ENCODE measurements around the gene EPHA7.
A peak's percentile ranks its signal among the peaks of the same experiment; 100 is the strongest.

The EPHA7 gene

DNA sequence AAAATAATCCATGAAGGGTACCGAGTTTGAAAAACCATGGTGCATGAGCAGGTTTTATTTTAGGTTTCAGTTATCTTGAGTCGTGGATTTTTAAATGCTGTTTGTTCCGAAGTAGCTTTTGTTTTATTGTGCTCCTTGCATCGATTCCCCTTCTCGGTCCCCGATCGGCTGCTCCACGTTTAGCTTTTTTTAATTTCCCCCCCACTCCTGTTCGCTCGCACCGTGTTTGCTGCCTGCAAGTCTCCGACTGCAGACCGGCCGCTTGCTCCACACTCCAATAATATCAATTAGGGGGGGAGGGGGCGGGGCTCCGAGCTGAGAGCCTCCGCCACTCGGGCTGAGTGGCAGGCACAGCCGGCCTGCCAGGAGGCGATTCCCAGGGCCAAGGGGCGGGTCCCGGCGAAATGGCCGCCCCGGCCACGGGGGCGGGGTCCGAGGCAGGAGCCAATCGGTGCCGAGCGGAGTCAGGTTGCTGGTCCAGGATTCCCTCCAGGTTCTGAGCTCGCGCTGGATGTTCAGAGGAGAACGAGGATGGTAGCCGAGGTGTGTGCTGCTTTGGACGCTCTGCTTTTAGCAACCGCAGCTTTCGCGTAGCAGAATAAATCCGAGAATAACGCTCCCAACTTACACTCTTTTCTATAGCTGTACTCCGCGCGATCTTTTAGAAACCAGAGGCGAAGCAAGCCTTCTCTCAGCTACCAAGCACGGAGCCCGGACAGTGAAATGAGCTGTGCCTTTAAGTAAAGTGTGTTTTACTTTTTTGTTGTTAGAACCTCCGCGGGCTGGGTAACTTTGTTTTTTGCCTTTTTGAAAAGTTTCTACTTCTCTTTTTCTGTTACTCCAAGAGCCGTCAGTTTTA is at the start of gene EPHA7:
Gene EPHA7, minus strand, starts transcription at position 256 of the 859 bp plus-strand sequence. Its CDS starts 218 bp downstream, at position 38.
- peak; percentile 92 for DNase-seq (ENCODE audit: low read depth, low spot score)

DNA sequence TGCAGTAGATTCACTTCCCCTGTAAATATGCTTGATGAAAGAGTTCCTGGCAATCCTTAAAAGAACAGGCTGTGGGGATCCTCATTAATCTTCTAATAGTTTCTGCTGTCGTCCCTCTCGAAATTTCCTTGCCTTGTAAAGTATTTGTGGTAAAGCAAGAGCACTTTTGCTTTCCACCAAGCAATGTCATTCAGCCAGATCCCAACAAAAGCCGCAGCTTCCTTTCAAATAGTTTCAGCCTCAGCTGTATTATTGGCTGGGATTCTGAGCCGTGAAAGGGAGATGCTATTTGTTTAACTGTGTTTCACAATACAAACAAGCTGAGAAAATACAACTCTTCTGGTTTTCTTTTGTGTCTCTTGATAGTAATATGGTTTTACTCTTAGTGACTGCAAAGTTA is 48.9 kb upstream of the EPHA7 start:
- DNase-seq (ENCODE audit: low read depth, low spot score) = peak; percentile 12

DNA sequence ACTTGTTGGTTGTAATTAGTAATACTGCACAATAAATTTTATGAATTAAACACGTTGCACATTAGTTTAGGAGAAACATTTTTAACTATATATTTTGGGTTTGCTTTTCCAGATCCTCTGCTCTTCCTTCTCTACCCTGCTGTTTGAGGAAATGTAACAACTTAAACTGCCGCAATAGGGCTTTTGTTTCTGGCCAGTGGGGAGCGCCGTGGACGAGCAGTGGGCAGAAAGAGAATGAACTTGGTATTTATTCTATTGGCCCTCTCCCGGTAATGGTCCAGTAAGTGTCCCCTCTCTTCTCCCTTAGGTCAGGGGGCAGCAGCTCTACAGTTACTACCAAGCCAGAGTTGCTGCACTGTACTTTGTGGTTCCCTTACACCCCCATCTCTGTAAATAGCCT is 35.2 kb upstream of the EPHA7 start:
- DNase-seq (ENCODE audit: low read depth, low spot score) = peak; percentile 23

DNA sequence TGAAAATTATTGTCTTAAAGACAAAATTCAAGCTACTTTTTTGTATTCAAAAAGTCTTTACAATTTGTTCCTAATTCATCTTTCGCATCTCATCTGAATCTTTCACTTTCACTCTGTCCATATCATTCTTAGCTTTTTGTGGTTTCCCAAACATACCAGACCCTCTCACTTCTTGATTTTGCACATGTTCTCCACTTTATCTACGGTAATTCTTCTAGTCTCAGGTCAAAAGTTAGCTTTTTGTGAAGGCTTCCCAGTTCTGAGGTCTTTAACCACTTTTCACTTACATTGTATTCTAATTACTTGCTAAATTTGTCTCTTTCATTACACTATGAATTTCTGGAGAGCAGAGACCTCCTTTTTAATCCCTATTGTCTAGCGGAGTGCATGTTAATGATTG is 34.6 kb upstream of the EPHA7 start:
- no peak for DNase-seq (ENCODE audit: low read depth, low spot score)

DNA sequence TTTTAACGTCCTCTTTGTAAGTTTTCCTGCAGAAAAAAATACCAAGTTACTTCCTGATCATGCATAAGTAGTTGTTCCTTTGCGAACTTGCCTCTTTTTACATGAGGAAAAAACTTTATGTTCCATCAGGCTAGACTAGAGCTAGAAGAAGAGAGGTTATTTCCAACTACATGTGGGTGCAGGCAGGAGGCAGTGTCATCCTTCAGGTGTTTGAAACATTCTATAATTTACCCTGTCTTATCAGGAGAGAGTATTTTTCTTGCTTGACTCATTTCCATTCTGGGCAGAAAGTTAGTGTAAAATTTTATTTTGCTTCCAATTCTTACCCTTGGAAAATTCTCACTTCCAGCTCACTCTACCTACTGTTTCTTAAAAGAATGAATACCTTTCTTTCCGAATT is 28.5 kb upstream of the EPHA7 start:
- no peak for DNase-seq (ENCODE audit: low read depth, low spot score)

DNA sequence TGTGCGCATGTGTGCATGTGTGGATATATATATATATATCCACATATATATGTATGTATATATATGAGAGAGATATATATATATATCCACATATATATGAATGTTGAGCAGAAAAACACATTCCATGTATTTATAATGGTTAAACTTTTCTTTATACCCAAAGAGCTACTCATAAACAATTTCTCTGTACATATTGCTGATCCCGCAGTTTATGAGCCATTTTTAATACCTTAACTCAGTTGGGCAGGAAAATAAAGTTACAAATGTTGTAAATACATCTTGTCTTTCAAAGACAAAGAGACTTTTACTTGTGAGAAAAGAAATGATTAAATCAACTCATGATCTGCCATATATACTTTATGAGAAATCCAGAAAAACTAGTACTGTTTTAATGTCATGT is 18.1 kb upstream of the EPHA7 start:
- DNase-seq (ENCODE audit: low read depth, low spot score) = no peak

DNA sequence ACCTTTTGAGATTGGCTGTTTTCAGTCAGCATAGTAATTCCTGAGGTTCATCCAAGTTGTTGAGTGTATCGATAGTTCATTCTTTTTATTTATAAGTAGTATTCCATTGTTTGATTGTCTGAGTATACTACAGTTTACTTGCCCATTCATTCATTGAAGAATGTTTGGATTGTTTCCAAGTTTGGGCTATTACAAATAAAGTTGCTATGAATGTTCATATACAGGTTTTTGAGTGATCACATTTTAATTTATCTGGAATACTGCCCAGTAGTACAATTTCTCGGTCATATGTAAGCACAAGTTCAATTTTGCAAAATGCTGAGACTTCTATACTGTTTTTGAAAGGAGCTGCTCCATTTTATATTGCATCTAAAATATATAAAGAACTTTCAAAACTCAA is 14.2 kb upstream of the EPHA7 start:
- DNase-seq (ENCODE audit: low read depth, low spot score) = no peak

DNA sequence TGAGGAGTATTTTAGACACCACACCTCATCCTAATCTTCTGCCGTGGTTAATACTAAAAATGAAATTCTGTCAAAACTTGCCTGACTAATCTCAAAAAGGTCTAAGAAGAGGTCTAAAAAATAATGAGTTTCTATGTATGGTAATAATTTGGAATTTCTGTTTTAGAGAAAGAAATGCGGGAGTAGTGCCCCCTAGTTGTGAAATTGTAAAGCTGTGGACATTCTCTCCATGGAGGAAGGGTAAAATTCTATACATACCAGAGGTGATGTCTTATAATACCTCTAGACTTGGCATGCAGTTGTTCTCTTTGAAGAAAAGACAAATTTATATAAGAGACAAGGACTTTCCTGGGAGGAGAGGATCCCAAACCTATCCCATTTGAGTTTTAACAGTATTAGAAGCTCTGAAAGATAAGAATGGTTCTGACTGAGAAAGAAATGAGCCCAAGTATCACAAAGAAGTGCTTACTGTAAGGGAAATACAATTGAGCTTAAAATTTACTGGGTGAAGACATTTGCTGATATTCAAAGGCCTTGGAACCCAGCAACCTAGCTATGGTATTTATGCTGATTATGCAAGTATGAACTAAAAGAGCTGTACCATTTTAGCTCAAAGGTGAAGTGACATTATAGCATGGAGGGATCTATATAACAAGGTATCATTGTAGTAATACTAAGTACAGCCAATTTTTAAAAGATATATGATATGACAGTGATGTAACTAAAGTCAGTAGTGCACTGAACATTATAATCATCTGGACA is 5.1 kb upstream of the EPHA7 start:
- DNase-seq (ENCODE audit: low read depth, low spot score) = no peak

DNA sequence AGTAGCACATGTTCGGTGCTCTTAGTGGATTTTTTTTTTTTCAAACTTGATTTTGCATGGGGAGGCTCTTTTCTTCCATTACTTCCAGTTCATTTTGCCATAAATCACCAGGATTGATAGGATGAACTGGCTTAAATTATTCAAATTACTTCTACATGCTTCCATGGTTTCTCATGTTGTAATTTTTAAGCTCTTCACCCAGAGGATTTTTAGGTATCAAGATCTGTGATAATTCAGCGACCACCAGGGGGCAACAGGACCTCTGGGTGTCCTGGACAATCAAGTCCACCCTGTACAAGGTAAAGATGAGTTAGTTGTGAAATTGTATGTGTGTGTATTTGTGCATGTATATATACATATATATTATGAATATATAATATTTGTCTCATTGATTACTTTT is 4.2 kb upstream of the EPHA7 start:
- DNase-seq (ENCODE audit: low read depth, low spot score) = no peak

DNA sequence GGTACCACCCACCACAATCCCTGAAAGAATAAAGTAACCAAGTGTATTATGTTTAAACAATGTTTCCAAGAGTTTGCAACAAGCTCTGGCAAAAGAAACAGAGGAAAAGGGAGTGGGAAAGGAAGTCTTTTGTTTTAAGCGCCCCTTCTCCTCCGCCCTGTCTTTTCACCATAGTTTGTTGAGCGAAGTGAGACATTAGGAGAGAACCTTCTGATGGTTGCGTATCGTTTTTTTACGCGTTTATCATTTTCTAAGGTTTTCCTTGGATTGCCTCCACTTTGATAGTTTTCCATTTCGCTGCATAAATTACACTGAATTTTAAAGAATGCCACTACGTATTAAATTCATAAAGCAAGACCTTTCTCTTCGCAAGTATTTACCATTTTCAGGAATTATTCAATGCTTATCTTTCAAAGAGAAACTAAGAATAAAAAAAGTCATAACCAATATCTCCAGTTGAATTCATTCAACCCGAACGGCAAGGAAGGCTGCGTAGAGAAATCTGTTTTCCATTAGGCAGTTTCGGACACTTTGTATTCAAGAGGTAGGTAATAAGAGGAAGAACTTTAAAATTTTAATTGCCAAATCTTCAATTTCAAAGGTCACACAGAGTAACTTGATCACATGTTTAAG is 920 bp upstream of the EPHA7 start:
- no peak for DNase-seq (ENCODE audit: low read depth, low spot score)

DNA sequence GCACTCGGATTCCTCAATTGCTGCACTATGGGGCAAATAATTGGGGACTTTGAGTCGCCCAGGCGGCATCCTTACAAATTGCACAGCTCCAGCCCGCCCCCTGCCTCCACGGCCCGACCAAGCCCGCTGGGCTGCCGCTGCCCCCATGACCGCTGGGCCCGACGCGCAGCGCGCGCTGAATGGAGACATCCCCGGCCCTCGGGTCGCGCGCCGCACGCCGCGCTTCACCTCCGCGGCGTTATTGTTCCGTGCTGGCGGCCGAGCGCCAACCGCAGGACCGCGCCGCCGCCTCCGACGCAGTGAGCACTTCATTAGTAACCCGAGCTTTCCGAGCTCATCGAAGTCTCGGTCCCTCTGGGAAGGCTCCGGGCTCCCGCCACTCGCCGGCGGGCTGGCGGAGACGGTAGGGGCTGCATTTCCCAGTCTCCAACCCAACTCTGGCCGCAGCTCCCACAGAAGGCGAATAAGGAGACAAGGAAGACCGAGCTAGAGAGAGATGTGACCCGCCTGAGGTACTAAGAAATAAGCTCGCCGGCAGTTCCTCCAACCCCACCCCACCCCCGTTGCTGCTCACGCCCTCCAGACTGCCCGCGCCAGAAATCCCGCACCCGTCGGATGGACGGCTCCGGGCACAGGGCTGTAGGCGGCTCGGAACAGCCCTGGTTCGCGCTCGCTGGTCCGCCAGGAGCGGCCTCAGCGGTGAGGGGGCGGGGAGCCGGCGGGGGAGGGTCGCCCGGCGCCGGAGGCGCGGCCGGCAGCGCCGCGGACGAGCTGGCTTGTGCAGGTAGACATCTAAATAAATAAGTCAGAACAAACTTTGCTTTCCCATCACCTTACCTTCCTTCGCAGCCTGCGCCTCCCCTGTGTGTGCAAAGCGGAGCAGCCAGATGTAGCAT is 703 bp downstream of the EPHA7 start:
- no peak for DNase-seq (ENCODE audit: low read depth, low spot score)

DNA sequence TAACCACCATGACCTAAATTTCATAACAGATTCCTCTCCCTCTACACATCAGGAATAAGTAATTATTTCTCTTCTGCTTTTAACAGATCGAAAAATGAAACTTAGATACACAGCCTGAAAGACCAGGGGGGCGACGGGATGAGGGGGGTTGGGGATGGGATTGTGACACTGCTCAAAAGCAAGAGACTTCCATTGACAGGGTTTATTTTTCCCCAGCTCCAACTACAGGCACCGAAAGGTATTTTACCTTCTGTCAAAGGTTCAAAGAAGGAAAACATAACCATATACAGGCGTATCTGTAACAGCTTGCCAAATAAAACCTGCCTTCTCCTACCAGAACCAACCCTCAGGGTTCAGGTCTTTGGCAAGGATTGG is 1.3 kb downstream of the EPHA7 start:
- DNase-seq (ENCODE audit: low read depth, low spot score) = no peak

DNA sequence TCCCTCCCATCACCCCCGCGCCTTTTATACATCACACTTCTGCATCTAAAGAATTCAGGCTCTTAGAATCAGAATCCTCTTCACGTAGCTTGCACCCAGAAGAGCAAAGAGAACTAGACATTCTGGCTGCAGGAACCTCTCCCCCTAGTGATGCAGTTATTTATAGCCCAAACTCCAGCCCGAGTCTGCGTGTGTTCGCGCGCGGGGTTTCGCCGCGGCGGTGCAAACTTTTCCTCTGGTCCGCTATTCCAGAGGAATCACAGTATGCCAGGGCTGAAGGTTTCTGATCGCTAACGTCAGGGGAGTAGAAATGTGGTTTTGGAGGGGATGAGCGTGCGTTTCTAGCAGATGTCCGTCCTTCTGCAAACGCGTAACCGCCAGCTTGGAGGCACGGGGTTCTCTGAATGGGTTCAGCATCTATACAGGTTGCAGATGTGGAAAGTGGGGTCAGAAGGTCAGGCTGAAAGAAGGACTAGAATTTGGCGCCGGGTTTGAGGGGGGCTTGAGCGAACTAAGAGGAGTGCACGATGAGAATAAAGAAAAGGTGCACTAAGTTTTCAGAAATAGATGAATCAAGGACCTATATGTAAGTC is 1.8 kb downstream of the EPHA7 start:
- DNase-seq (ENCODE audit: low read depth, low spot score) = no peak

DNA sequence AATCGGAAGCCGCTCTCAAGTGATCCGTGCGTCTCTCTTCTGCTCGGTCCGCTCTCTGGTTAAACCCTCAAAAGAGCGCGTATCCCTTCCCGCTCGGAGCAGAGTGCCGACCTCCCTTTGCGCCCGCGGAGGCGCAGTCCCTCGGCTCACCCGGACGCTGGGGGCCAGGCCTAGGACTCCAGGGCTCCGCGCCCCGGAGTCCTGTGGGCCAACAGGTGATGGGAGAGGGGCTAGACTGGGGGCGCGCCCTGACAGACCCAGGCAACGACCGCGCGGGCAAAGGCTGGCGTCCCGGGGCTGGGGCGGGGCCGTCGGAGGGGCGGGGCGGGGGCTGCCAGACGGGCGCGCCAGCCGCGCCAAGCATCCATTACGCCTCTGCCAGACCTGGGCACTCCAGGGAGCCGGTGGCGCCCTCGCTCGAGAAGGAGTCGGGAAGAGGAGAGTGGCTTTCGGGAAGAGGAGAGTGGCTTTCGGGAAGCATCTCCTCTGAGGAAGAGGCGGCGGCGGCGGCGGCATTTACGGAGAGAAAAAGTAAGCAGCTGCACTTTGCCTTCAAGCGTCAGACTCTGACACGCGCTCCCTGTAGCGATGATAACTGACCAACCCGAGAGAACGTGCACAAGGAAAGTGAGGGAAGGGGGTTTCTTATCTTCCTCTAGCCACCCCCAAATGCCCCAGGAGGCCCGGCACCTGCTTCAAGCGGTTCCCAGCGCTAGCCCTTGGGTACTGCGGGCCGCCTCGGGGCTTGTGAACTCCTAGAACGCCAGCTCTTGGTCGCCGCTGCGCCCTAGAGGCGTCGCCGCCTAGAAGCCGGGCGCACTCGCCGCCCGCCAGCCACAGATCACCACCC is 2.6 kb downstream of the EPHA7 start:
- no peak for DNase-seq (ENCODE audit: low read depth, low spot score)

DNA sequence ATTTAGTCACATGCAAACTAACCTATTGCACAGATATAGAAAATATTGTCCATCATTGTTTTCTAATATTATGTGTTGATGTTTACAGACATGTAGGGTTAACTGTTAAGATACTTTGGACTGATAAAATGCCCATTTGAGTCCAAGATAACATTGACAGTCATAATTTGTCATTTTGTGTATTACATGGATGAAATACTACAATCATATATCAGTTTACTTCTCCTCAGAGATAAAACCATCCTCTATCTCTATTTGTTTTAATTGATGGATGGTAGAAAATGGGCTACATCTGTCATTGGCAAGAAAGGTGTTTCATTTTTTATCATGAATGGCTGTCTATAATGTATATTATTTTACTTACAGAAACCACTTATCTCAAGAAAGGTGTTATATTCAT is 6.2 kb downstream of the EPHA7 start:
- DNase-seq (ENCODE audit: low read depth, low spot score) = no peak

DNA sequence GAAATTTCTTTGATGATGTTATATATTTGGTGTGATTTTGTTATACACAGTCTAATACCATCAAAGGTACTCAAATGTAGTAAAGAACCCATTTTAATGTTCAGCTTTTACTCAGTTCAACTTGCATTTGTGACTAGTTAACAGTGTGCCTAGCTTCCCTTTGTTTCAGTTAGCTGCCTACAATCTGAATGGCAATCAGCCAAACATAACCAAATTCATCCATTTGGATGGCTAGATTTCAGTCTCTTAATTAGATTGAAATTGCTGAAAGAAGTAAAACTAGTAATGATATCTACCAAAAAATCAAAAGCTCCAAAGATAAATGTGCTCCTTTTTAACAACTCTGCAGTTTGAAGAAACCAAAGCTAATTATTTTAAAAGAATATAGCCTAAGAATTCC is 6.9 kb downstream of the EPHA7 start:
- DNase-seq (ENCODE audit: low read depth, low spot score) = no peak

DNA sequence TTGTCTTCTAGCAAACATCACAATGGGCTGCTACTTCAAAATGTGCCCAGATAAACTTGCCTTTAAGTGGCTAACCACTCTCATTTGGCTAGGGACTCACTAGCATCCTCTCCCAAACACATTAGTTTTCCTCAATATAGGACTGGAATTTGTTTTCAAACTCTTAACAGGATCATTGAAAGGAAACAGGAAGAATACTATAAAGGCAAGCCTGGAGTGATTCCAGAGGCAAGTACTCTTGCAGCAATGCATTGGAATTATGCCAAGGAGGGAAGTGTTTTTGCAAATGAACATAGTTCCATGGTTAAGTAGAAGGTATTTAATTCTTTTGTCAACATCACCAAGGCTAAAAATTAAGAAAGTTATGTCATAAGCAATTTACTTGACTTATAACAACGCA is 12.2 kb downstream of the EPHA7 start:
- DNase-seq (ENCODE audit: low read depth, low spot score) = no peak

DNA sequence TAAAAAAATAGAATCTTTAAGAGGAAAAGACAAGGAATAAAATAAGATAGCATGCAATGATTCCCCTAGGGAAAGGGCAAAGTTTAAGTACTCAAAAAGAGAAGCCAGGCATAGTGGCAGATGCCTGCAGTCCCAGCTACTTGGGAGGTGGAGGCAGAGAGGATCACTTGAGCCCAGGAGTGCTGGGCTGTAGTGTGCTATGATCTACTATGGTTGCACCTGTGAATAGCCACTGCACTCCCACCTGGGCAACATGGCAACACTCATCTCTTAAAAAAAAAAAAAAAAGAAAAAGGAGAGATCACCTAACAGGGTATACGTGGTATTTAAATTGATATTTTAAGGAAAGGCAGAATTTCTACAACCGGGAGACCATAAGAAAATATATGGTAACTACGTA is 16.0 kb downstream of the EPHA7 start:
- DNase-seq (ENCODE audit: low read depth, low spot score) = no peak

DNA sequence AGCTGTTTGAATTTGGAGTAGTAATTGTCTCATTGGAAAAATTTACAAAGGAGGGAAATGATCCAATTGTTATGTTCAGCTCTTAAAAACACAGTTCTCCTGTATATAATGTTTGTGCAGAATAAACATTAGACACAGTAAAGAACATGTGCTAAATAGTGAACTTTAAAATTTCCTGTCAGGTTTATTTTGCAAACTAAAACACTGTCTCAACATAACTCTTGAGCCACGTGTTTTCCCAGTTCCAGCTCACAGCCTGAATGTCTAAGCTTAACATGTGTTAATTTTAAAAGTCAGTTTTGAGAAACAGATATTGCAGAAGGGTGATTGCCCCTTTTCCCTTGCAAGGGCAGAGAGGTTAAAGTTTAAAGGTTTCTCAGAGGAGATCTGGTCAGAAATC is 20.6 kb downstream of the EPHA7 start:
- DNase-seq (ENCODE audit: low read depth, low spot score) = no peak

DNA sequence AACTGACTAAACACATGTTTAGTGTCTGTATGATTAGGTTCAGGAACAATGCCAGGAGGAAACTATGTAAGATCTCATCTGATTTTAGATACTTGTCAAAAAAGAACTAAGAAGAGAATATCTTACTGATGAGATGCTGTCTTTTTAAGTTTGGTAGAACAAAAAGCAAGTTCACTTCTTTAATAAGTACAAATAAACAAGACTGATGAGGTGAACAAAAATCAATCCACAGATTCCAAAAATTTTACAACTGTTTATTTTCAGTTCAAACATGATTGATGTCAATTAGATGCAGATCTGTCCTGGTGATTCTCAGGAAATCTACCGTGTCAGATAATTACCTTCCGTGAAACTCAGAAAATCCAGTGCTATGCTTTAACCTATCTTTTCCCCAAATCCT is 24.9 kb downstream of the EPHA7 start:
- DNase-seq (ENCODE audit: low read depth, low spot score) = no peak

All from iPS DF 19.7 (cell line).